ENCODE results near the gene OR2W3. TPM values are rescaled to one million over a fixed set of nuclear protein-coding genes. Genes with fewer than 3 reads are reported as not detected.

OR2W3 gene
- total and polyA plus RNA-seq, 2 of the 8 experiments (the other 6 are each of a cell fraction or from before 2014, with no cell fraction given): 0.12 to 1.1 TPM

- CTCF ChIA-PET (ENCODE audit: partially characterized antibody): no interaction called here
- POLR2A ChIA-PET (ENCODE audit: partially characterized antibody): no interaction called here
- peak within 1 kb of the TSS in 1 of 2 experiments; percentile 63; a peak in 2 of 4 replicates for H3K4me2 ChIP-seq (ENCODE audit: insufficient read depth in 1 of 2, low read depth in 2 of 2, low read length in 2 of 2)
- no peak within 1 kb of the TSS for H2BK15ac ChIP-seq (ENCODE audit: low read length)
- H4K91ac ChIP-seq (replicated peaks; ENCODE audit: insufficient read length, low read length): no peak within 1 kb of the TSS
- peak within 1 kb of the TSS in 1 of 4 experiments; percentile 56; a peak in 2 of 8 replicates for H3K4me3 ChIP-seq (ENCODE audit: extremely low read depth in 1 of 4, insufficient read depth in 2 of 4, low read depth in 3 of 4, low read length in 4 of 4)
- H2BK5ac ChIP-seq (ENCODE audit: low read depth, low read length): no peak within 1 kb of the TSS
- no peak within 1 kb of the TSS for H3K27ac ChIP-seq (ENCODE audit: low read depth, low read length)
- H2BK20ac ChIP-seq (ENCODE audit: low read length): no peak within 1 kb of the TSS
- H4K20me1 ChIP-seq (replicated peaks in 1 of 2; ENCODE audit: control insufficient read depth in 1 of 2, insufficient read depth in 2 of 2, low read length in 2 of 2): no peaks in the 10 kb centered on the region
- 92% methylated on average over 40 of the region's 109 CpGs; no CpG with 5 or more reads in 1 of the 2 experiments for WGBS, 2 experiments (ENCODE audit: extremely low coverage in 1 of 2, insufficient coverage in 1 of 2, insufficient read length in 1 of 2, insufficient replicate concordance in 2 of 2, low coverage in 1 of 2, low lambda C conversion rate in 2 of 2, missing lambda C conversion rate in 1 of 2)
- no peak within 1 kb of the TSS; a peak in 1 of 7 replicates for H3K9ac ChIP-seq (replicated peaks in 1 of 4; ENCODE audit: extremely low read depth in 1 of 4, low read depth in 3 of 4, low read length in 3 of 4)
- peak within 1 kb of the TSS; percentile 88; the same call in 1 of the 2 replicates for H4K8ac ChIP-seq (ENCODE audit: extremely low read depth, insufficient read depth, low read length)
- H3K79me2 ChIP-seq (ENCODE audit: control insufficient read depth in 1 of 2, insufficient read depth in 2 of 2, low read length in 2 of 2): no peaks in the 10 kb centered on the region
- no peak within 1 kb of the TSS for H3K14ac ChIP-seq (ENCODE audit: insufficient read length)
- no peaks in the 10 kb centered on the region for H3K79me1 ChIP-seq (ENCODE audit: low read depth, low read length)
- no peaks in the 10 kb centered on the region for H3K27me3 ChIP-seq (replicated peaks in 1 of 4; ENCODE audit: control insufficient read depth in 3 of 4, extremely low read depth in 1 of 4, insufficient read depth in 3 of 4, low read length in 3 of 4)
- no peak within 1 kb of the TSS for H4K5ac ChIP-seq (ENCODE audit: insufficient read length, low read depth, low read length)
- H3K4ac ChIP-seq (replicated peaks; ENCODE audit: insufficient read length, low read depth, low read length): no peak within 1 kb of the TSS
- FAIRE-seq: no peak
- H2AFZ ChIP-seq (ENCODE audit: low read length): no peak within 1 kb of the TSS
- no peaks in the 10 kb centered on the region; a peak in 1 of 7 replicates for H3K4me1 ChIP-seq (replicated peaks in 1 of 4; ENCODE audit: control insufficient read depth in 3 of 4, insufficient read depth in 4 of 4, low read length in 3 of 4)
- no peak within 1 kb of the TSS for H2BK12ac ChIP-seq (ENCODE audit: low read depth, low read length)
- peak in 1 of 2 experiments; percentile 73 for DNase-seq (ENCODE audit: low read depth in 1 of 2, low spot score in 2 of 2)
- peaks cover 50 to 80% of the 10 kb centered on the region in 2 experiments; a peak in 3 of 4 replicates for H3K9me3 ChIP-seq (ENCODE audit: insufficient read depth in 2 of 2, low read depth in 1 of 2, low read length in 1 of 2)
- no peak within 1 kb of the TSS for H2BK120ac ChIP-seq (replicated peaks; ENCODE audit: low read depth, low read length)
- no peaks in the 10 kb centered on the region; a peak in 1 of 8 replicates for H3K36me3 ChIP-seq (ENCODE audit: control insufficient read depth in 2 of 4, insufficient read depth in 4 of 4, low read length in 3 of 4)
- H3K18ac ChIP-seq (ENCODE audit: extremely low read depth, low read length): no peak within 1 kb of the TSS
- H3K23ac ChIP-seq (ENCODE audit: insufficient read length): no peak within 1 kb of the TSS
- H3K56ac ChIP-seq (replicated peaks; ENCODE audit: insufficient read length, low read depth, low read length): no peak within 1 kb of the TSS
- H3K23me2 ChIP-seq (ENCODE audit: low read depth, low read length): no peaks in the 10 kb centered on the region
- H2AK5ac ChIP-seq (ENCODE audit: low read depth, low read length): no peak within 1 kb of the TSS
- TF ChIP-seq SIRT6 (IDR thresholded peaks at IDR 0.05; ENCODE audit: low read length): no peak
- TF ChIP-seq KDM4A (IDR thresholded peaks at IDR 0.05; ENCODE audit: low read depth, low read length, severe bottlenecking): no peak
- TF ChIP-seq SUZ12 (IDR thresholded peaks at IDR 0.05; ENCODE audit: low read length): no peak
Measured at GRCh38 chr1:247857069-247857984, 38.1 kb upstream of the OR2W3 start, which contains the start of gene TRIM58. TSS of gene TRIM58 (plus strand) at chr1:247857187. CDS start at chr1:247857247, 60 bp downstream.

All from H1 (cell line).